K562 (cell line): ENCODE data around the gene VIPR1. TPM values are rescaled to one million over a fixed set of nuclear protein-coding genes. Genes with fewer than 3 reads are reported as not detected.
A peak's percentile ranks its signal among the peaks of the same experiment; 100 is the strongest.

Experiments used
- BRCA1 ChIP-seq, 2 experiments: fragments of 450-650 bp in 1 of 2; sonication (generic) in 1 of 2; formaldehyde crosslinking in 1 of 2; IDR thresholded peaks; 2 replicates each; pipeline versions ENCODE4 v1.5.0 to v1.6.1; 2017 to 2020; ENCODE audit warnings: mild to moderate bottlenecking in 1 of 2, missing genetic modification reagents in 1 of 2
- CEBPB ChIP-seq: fragments of 450-650 bp; IDR thresholded peaks from 2 replicates; pipeline ENCODE4 v1.6.1; 2016; ENCODE audit warnings: missing genetic modification characterization, missing compliant biosample characterization
- CLOCK ChIP-seq: fragments of 250-450 bp; sonication (Bioruptor Pico); IDR thresholded peaks from 2 replicates; pipeline ENCODE4 v1.4.0; 2020; ENCODE audit warnings: mild to moderate bottlenecking, moderate library complexity, borderline replicate concordance
- ESRRA ChIP-seq: fragments of 450-650 bp; IDR thresholded peaks from 2 replicates; pipeline ENCODE4 v1.6.1; 2014; ENCODE audit warnings: low read depth, mild to moderate bottlenecking, moderate library complexity, borderline replicate concordance
- FIP1L1 ChIP-seq: fragments of 200-400 bp; formaldehyde crosslinking; IDR thresholded peaks from 2 replicates; pipeline ENCODE4 v1.6.1; 2018; ENCODE audit warnings: mild to moderate bottlenecking, low read depth, low read length; ENCODE audit not compliant: poor library complexity, severe bottlenecking
- GTF2A2 ChIP-seq: IDR thresholded peaks from 2 replicates; pipeline ENCODE4 v1.6.1; 2016; ENCODE audit warnings: mild to moderate bottlenecking, missing genetic modification characterization, missing compliant biosample characterization
- HDGF ChIP-seq: fragments of 450-650 bp; IDR thresholded peaks from 2 replicates; pipeline ENCODE4 v1.6.1; 2016
- NCOA6 ChIP-seq: fragments of 450-650 bp; IDR thresholded peaks from 2 replicates; pipeline ENCODE4 v1.6.1; 2017; ENCODE audit warnings: mild to moderate bottlenecking
- SNIP1 ChIP-seq: fragments of 450-650 bp; IDR thresholded peaks from 2 replicates; pipeline ENCODE4 v1.7.1; 2017; ENCODE audit warnings: low read depth, mild to moderate bottlenecking
- ZBTB17 ChIP-seq: fragments of 450-650 bp; formaldehyde crosslinking; IDR thresholded peaks from 2 replicates; pipeline ENCODE4 v1.4.0; 2020; ENCODE audit warnings: mild to moderate bottlenecking
- ZC3H4 ChIP-seq: sonication (generic); formaldehyde crosslinking; IDR thresholded peaks from 2 replicates; pipeline ENCODE4 v1.9.0; 2021; ENCODE audit warnings: missing genetic modification reagents, borderline replicate concordance
- ZMIZ1 ChIP-seq, 2 experiments: fragments of 150-350 bp in 1 of 2; IDR thresholded peaks; 2 replicates each; pipeline ENCODE4 v1.6.1; 2012 to 2016; ENCODE audit warnings: low read depth in 2 of 2, low read length in 2 of 2, mild to moderate bottlenecking in 1 of 2, moderate library complexity in 1 of 2
- ZNF143 ChIP-seq: sonication (generic); formaldehyde crosslinking; IDR thresholded peaks from 2 replicates; pipeline ENCODE4 v1.9.0; 2022; ENCODE audit warnings: mild to moderate bottlenecking, missing genetic modification reagents
- ZNF165 ChIP-seq: fragments of 250-450 bp; sonication (Bioruptor Pico); IDR thresholded peaks from 2 replicates; pipeline ENCODE4 v1.4.0; 2020; ENCODE audit warnings: borderline replicate concordance
- ZNF512 ChIP-seq: IDR thresholded peaks from 2 replicates; pipeline ENCODE4 v1.6.1; 2016; ENCODE audit warnings: missing genetic modification characterization, missing compliant biosample characterization
- ZNF518B ChIP-seq: fragments of 250-450 bp; sonication (Bioruptor Pico); IDR thresholded peaks from 2 replicates; pipeline ENCODE4 v1.5.0; 2021; ENCODE audit warnings: mild to moderate bottlenecking, moderate library complexity
- polyA plus RNA-seq, 8 experiments: library from polyadenylated mRNA; depleted of rRNA in 4 of 8; stranded (reverse) in 5 of 8; unstranded in 3 of 8; fragments of >200 nt; fragmentation: Nextera tagmentation in 2 of 8; fragmentation: Illumina TruSeq in 1 of 8; extraction: Ambion mirVana in 2 of 8; extraction: Trizol in 1 of 8; gene quantifications; 2 replicates each; pipeline versions ENCODE4 v1.2.1 to v1.2.3, GENCODE V29; 2011 to 2014; ENCODE audit warnings: inconsistent platforms in 1 of 8, missing spikeins in 1 of 8
- total RNA-seq, 7 experiments: library from RNA; depleted of rRNA in 6 of 7; stranded (reverse); fragments of >200 nt in 6 of 7; fragmentation: Illumina TruSeq in 2 of 7; extraction: Trizol in 2 of 7; gene quantifications; 2 replicates each; pipeline versions ENCODE4 v1.2.1 to v1.2.3, GENCODE V29; 2011 to 2021; ENCODE audit warnings: low replicate concordance in 1 of 7

The VIPR1 gene
- total and polyA plus RNA-seq, 9 of the 15 experiments (the other 6 are each of a cell fraction or from before 2014, with no cell fraction given), result 0.04 to 0.38 (median 0.12) TPM; not detected in 3

- TF ChIP-seq ZMIZ1 (IDR thresholded peaks at IDR 0.05; ENCODE audit: low read depth in 2 of 2, low read length in 2 of 2), result peak in 1 of 2 experiments; percentile 73; a peak in 2 of 4 replicates
- no peak for TF ChIP-seq FIP1L1
- TF ChIP-seq ZNF165 (CRISPR knock-in tag), result no peak
- TF ChIP-seq ZBTB17, result no peak; the same call in 1 of the 2 replicates
- no peak for TF ChIP-seq ZNF512 (tag)
- no peak; the same call in 1 of the 2 replicates for TF ChIP-seq NCOA6
- no peak for TF ChIP-seq CLOCK (CRISPR knock-in tag)
- TF ChIP-seq ZNF143, result no peak; the same call in 1 of the 2 replicates
- no peak for TF ChIP-seq SNIP1
- TF ChIP-seq GTF2A2 (tag), result no peak
- TF ChIP-seq BRCA1 (IDR thresholded peaks at IDR 0.05), result no peak
- TF ChIP-seq BRCA1 (CRISPR knock-in tag; IDR thresholded peaks at IDR 0.05), result no peak
- TF ChIP-seq ESRRA, result peak; percentile 87; the same call in 1 of the 2 replicates
- TF ChIP-seq CEBPB (tag), result peak; percentile 14; the same call in 1 of the 2 replicates
- TF ChIP-seq HDGF, result no peak
- TF ChIP-seq ZC3H4 (CRISPR knock-in tag), result no peak
- no peak for TF ChIP-seq ZNF518B (CRISPR knock-in tag)
Measured at GRCh38 chr3:42581709-42582473, 79.4 kb downstream of the VIPR1 start, which contains the start of gene SEC22C (continued).
